Occipital lobe (tissue), 2 donors: ENCODE measurements around the gene SMARCAD1. TPM values are rescaled to one million over a fixed set of nuclear protein-coding genes. Genes with fewer than 3 reads are reported as not detected.

ENCODE experiments used
- DNase-seq: peaks from one replicate; lab custom pipeline; 2025; lab: John Stamatoyannopoulos, UW
- total RNA-seq: library from RNA; depleted of rRNA; stranded (reverse); fragments of >200 nt; gene quantifications from one replicate; pipeline ENCODE4 v1.2.3, GENCODE V29; 2014

SMARCAD1 gene
- total RNA-seq, 1 donor from 2014 or later, result 113 TPM

DNA sequence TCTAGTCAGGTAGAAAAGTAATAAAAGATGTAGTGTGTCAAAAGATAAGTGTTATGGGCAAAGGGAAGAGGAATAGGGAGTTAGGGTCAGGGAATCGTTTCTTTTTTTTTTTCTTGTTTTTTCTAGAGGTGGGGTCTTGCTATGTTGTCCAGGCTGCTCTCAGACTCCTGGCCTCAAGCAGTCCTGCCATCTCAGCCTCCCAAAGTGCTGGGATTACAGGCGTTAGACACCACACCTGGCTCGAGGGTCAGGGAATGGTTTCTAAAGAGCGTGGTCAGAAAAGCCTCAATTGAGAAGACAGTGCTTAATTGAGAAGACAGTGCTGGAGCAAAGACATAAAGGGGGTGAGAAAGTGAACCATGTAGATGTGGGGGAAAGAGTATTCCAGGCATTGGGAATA, 19.1 kb downstream of the SMARCAD1 start:
- DNase-seq, result no peak

DNA sequence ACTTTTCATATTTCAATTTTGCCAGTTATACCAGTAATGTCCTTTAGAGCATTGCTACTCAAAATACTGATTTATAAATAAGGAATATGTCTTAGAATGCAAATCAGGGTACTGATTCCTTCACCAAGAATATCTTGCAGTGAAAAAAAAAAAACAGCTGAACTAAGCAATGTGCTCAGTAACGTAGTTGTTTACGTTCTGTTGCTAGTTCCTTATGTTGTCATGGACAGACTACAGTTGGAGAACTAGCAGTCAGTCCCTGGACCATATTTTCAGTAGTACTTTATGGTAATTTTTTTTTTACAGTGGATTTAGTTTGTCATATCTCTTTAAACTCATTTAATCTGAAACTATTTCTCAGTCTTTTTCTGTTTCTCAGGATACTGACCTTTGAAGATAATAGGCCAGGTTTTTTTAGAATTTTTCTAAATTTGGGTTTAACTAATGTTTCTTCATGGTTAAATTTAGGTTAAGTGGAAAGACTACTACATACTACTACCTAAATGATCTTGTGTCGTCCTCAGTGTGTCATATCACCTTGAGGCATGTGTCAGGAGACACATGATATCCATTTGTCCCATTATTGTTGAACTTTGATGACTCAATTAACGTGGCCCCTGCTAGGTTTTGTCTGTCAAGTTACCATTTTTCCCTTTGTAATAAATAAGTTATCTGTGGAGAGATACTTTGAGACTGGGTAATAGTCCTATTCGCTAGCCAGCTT, 21.0 kb downstream of the SMARCAD1 start:
- no peak for DNase-seq

DNA sequence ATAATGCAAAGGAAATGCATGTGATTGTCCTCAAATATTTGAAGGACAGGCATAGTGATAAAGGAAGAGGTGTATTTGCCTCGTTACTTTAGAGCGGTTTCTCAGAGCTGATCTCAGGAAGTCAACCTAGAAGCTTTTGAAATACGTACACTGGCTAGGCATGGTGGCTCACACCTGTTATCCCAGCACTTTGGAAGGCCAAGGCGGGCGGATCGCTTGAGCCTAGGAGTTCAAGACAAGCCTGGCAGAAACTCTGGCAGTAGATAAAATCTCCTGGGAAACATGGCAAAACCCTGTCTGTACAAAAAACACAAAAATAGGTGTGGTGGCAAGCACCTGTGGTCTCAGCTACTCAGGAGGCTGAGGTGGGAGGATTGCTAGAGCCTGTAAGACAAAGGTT, 24.9 kb downstream of the SMARCAD1 start:
- DNase-seq, result no peak

DNA sequence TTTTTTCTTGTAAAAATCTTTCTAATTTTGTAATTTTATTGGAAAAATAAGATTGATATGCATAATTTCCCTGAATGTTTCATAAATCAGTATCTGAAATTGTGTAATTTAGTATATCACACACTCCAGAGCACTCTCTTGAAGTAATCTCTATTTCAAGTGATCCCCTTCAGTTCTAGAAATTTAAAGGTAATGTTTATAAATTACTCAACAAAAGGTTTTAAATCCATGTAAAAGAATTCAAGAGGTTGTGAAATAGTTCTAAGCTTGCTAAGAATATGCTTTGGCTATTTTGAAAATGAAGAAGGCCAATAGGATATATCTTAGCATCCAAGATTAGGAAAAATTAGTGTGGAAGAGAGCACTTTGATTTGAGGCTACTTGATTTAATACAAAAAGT, 28.2 kb downstream of the SMARCAD1 start:
- DNase-seq, result no peak

DNA sequence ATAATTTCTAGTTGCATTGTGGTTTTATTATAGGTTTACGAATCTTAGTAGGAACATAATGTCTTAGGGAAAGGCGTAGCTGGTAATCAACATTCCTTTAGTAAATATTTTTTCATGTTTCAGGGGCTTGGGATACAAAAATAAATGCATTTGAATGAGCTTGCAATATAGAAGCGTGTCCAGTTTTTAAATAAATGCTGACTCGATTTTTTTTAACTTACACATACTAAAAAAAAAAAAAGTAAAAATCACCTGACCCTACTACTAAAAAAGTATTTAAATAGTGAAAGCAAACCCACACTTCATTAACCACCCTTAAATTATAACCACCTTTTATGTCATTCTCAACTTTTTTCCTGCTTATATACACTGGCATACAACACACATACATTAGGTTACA, 29.6 kb downstream of the SMARCAD1 start:
- no peak for DNase-seq

DNA sequence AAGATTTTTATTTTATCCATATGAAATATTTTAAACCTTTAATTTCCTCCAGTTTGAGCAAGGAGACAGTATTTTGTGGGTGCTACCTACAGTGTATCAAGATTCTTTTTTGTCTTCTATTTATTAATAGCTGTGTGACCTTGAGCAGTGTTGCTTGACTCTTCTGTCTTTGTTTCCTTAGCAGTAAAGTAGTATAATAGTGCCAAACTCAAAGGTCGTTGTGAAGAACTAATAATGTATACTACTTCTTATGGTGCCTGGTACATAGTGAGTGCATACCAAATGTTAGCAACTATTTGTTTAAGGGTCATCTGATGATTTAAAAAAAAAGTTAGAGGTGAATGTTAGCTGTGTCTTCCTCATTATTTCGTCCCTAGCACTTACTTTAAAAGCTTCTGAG, 30.5 kb downstream of the SMARCAD1 start:
- DNase-seq, result no peak

DNA sequence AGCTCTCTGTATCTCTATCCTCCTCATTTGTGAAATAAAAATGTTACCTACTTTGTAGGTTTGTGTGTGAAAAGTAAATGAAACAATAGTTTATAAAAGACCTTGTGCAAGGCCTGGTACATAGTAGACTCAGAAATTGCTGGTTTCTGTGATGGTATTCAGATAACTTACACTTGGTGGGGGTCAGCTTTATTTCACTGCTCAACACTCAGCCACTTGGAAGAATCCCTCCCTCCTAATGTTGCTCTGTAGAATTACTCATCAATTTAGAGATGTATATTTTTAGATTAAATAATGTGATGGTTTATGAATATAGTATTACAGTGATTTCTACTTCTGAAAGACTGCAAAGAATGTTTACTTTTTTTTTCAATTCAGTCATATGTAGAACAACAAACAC, 32.7 kb downstream of the SMARCAD1 start:
- no peak for DNase-seq

DNA sequence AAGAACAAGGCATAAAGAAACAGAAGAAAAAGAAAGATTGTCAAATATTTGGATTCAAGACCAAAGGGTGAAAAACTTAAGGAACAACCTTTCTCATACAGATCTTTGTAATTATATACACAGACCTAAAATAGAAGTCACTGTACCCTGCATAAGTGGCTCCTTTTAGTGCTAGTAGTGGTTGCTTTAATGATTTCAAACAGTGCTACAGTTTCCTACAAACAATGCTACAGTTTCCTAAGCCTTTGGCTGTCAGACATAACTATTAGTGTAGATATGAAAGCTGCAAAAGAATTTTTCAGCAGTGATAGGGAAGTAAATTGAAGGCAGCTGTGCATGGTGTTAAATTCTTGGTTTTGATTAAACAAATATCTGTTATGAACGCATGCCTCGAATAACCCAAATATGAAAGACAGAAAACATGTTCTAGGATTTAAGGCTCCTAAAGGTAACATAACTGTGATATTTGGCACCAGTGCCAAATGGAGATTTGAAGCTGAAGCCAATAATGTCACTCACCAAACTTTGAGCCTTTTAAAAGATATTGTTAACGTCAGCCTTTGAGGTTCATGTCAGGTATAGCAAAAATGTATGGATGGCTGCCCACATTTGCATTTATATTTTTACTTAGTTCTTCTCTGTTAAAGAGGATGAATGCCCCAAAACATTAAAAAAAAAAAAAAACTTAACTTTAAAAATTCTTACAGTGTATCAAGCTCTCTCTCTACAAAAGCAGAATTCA, 36.6 kb downstream of the SMARCAD1 start:
- DNase-seq, result no peak

DNA sequence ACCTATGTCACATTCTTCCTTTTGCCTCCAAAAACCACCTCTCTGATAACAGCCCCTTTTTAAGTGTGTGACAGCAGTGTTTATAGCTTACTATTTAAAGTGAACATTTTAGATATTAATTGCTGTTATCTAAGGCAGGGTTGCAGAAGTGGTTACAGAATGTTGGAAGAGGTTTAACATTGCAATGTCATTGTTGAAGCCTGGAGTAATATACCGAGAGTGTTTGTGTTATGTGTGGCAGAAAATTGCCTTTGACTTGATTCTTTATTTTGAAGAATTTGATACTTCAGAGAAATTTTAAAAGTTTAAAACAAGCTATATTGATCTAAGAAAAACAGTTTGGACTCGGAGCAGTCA, 37.1 kb downstream of the SMARCAD1 start:
- DNase-seq, result no peak

DNA sequence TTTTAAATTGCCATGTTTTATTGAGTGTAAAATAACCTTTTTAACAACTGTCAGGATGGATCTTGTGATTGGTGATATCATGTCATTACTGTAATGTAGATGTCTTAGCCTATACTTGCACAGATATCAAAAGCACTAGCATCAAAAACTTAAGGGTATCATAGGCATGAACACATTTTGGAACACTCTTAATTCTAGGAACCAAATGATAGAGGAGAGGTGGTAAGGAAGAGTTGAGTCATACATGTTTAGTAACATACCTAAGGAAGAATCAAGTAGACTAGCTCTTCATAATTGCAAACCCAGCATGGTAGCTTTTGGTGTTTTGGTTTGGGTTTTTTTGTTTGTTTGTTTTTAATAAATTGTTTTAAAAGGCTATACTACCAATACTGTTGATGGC, 43.4 kb downstream of the SMARCAD1 start:
- no peak for DNase-seq

DNA sequence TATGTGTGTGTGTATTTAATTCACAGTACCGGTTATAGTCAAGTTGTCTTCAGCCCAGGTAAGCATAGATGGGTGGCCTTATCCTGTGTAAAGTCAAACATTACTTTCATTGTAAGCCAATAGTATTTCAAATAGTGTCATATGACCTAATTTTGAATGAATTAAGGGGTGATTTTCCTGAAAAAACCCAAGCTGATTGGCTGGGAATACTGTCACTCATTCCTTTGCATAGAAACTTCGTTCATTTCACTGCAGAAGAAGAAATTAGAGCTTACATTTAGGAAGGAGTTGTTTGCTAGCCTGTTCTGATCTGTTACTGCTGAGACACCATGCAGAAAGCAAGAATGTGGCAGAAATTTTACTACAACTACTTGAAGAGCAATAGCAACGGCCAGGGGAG, 45.4 kb downstream of the SMARCAD1 start:
- DNase-seq, result no peak

DNA sequence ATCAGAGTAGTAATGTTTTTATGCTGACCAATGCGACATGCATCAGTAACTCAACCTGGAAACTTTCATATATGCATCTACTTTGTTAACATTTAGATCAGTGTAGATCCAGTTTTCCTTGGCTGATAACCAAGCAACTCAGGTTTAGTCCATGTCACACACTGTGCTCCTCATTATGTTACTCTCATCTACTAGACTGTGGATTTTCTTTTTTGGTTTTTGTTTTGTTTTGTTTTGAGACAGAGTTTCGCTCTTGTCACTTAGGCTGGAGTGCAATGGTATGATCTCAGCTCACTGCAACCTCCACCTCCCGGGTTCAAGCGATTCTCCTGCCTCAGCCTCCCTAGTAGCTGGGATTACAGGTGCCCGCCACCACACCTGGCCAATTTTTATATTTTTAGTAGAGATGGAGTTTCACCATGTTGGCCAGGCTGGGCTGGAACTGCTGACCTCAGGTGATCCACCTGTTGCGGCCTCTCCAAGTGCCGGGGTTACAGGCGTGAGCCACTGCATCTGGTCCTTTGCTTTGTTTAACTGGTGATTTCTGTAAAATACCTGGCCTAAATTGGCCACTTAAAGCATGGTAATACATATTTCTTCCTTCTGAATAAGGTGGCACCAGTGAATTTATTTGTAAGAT, 48.6 kb downstream of the SMARCAD1 start:
- no peak for DNase-seq

DNA sequence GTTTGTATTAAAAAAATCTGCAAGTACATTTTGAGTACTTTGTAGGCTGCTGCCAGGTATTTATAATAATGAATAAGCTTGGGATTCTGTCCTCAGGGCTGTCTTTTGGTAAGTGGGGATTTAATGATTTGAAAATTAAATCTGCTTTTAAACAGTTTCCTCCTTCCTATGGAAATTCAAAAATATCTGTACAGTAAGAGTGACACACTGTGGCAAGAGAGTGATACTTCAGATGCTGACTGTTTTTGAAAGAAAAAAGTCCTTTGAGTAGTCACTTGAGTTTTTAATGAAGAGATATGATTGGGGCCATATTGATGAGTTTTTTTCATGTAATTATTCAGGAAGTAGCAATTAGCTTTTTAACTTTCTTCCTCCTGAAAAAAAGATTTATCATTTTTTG, 49.2 kb downstream of the SMARCAD1 start:
- DNase-seq, result no peak

DNA sequence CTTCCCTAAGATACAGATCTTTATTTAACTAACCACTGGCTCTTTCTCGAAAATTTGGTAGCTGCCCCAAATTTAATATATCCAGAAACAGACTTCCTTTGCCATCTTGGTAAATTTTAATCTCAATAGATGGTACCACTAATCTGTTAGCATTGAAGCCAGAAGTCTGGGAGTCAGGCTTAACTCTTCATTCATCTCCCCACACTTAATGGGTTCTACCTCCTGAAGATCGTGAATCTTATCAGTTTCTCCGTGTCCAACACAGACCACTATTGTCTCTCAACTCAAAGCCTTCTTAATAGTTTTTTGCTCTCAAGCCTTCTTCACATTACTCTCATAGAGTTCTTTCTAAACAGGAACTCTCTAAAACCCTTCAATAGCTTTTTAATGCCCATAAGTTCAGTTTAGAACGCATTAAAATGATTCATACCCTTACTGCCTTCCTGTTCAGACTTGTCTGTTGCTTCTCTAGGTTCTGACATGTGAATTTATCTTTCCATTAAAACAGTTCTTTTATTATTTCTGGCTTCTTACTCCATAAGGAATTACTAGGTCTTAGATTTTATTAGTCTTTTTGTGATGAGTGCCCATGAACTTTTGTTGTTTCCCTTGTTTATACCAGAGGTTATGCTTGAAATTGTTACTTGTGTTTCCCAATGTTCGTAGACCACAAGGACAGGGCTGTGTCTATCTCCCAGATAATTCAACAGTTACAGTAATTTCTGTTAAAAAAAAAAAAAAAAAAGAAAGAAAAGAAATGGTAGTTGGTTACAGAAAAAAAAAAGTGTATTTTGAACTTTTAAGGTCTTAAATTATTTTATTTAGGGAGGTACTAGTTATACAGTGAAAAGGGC, 54.7 kb downstream of the SMARCAD1 start:
- DNase-seq, result no peak

DNA sequence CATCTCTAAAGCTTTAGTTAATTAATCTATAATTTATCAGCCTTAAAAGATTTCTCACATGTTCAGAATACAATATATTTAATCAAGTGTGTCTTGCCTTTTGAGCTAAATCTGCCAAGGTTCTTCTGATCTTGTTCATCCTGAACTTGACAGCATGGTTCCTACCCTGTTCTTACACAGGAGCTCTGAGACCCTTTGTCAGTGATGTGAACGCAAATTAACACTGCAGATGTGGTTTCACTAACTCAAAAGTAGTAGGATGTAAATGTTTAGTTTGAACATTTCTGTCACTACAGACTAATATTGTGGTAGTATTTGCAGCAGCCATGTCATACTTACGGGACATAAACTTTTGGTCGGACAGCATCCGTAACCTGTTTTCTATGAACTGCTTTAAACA, 59.4 kb downstream of the SMARCAD1 start:
- no peak for DNase-seq

DNA sequence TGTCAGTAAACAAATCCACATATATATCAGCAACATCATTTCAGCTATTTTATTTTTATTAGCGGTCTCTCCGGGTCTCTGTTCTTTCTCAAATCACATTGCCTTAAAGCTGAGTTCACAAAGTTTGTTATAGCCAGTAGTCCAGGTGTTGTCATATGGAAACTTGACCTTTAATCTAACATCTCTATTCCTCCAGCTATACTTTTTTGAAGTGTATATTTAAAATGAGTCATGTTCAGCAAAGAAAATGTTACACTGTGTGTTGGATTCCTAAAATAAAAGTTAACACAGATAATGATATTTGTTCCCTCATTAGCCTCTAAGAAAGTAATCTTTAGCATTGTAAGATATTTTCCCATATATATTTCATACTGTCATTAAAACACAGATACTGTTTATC, 63.6 kb downstream of the SMARCAD1 start:
- no peak for DNase-seq

DNA sequence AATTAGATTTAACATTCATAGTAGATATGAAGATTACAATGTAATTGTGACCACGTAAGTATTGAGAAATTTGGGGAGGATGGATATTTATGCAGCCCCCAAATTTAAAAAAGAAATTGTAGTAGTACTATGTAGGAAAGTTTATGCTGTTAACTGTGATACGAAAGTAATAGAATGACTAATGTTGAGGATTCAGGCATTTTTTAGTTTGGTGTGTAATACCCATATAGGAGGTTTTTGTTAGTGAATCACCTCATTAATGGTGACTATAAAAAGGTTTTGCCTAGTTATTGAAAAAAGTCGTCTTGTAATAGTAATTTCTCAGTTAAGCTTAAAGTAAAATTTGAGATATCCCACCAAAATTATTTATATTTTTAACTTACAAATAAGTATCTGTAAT, 67.2 kb downstream of the SMARCAD1 start:
- no peak for DNase-seq

DNA sequence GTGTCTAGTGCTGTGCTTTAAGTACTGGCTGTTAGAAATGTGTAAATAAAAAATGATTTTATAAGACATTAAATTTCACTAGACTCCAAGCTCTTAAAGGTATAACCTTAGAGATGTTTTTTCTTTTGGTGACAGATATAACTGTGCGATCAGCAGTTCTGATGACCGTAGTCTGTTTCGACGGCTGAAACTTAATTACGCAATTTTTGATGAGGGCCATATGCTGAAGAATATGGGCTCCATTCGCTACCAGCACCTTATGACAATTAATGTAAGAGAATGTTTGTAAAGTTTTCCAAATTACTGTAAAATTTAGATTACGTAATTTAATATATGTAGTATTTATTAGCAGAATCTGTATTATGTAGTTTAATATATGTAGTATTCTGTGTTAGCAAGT, 68.5 kb downstream of the SMARCAD1 start:
- DNase-seq, result no peak

DNA sequence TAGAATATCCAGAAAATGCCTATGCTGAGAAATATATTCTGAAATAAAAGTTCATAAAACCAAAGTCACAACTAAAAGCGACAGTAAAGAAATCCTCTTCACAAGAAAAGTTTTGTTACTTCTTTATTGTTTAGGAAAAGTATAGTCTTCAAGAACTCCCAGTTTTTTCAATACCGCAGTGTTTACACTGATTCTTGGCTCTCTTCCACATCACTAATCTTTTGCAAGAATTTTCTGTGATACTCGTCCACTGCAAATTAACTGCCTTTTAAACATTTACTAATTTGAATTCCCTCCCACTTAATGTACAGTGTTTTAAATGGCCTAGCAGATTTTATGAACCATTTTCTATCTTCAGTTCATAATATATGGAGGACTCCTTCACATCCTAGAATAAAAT, 69.9 kb downstream of the SMARCAD1 start:
- no peak for DNase-seq

DNA sequence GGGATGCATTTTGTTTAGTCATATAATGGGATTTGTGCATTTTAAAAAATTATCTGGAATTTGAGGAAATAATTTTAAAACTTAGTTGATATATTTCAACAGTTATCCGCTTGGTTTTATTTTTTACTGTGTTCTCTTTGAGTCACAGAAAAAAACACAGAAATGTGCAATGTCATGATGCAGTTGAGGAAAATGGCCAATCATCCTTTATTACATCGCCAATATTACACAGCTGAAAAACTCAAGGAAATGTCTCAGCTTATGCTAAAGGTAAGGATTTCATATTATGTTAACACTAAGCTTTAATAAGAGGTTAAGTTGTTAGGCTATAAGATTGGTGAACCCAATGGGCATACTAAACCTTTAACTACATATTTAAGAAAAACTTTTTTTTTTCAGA, 71.1 kb downstream of the SMARCAD1 start:
- DNase-seq, result no peak

DNA sequence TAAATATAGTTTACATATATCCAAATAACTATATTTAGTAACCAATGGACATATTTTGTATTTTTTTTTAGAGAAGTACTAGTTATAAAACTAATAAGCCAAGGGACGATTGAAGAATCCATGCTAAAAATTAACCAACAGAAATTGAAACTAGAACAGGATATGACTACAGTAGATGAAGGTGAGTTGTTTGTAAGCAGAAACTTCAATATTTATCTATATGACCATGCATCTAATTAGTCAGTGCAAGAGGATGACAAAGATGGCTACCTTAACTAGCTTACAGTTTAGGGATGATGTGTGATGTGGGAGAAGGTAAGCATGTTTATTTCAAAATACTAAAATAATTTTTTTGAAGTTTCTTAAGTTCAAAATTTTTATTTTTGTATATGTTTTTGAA, 77.2 kb downstream of the SMARCAD1 start:
- DNase-seq, result no peak

DNA sequence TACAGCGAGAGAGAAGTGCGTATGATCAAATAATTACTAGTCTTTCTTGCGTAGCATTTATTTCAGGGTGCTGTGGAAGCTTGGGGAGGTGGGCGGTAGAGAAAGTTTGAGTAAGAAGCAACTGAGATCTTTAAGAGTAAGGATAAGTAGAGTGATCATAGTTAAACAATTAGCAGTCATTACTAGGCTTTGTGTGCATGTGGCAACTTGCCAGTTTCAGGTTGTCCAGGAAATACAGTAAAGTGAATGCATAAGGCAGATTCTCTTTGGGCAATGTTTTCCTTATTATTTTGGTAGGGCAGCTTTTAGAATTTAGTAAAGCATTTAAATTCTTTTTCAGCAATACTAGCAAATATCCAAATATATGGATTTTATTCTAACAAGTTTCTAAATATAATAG, 78.0 kb downstream of the SMARCAD1 start:
- no peak for DNase-seq
